HEK293 (cell line): ENCODE results near the gene P2RX1.
A peak's percentile ranks its signal among the peaks of the same experiment; 100 is the strongest.

Experiments
- CTCF ChIP-seq: fragments of 450-650 bp; formaldehyde crosslinking; IDR thresholded peaks from 2 replicates; pipeline ENCODE4 v1.5.1; 2016; ENCODE audit warnings: missing biosample characterization, missing genetic modification characterization
- PBX3 ChIP-seq: sonication (generic); formaldehyde crosslinking; IDR thresholded peaks from 2 replicates; pipeline ENCODE4 v1.8.1; 2022; ENCODE audit warnings: mild to moderate bottlenecking, moderate library complexity, missing genetic modification reagents
- REST ChIP-seq: fragments of 450-650 bp; formaldehyde crosslinking; IDR thresholded peaks from 2 replicates; pipeline ENCODE4 v1.5.1; 2016; ENCODE audit warnings: missing biosample characterization, missing genetic modification characterization
- SCRT1 ChIP-seq: fragments of 450-650 bp; formaldehyde crosslinking; IDR thresholded peaks from 2 replicates; pipeline ENCODE4 v1.5.1; 2016; ENCODE audit warnings: missing biosample characterization, missing genetic modification characterization, borderline replicate concordance
- YY2 ChIP-seq: fragments of 450-650 bp; formaldehyde crosslinking; IDR thresholded peaks from 2 replicates; pipeline ENCODE4 v1.5.1; 2016; ENCODE audit warnings: missing biosample characterization, missing genetic modification characterization
- ZBTB10 ChIP-seq: fragments of 450-650 bp; formaldehyde crosslinking; IDR thresholded peaks from 2 replicates; pipeline ENCODE4 v1.5.1; 2016; ENCODE audit warnings: missing biosample characterization, missing genetic modification characterization
- ZBTB6 ChIP-seq: fragments of 450-650 bp; formaldehyde crosslinking; IDR thresholded peaks from 2 replicates; pipeline ENCODE4 v1.5.1; 2017; ENCODE audit warnings: missing biosample characterization, missing genetic modification characterization
- ZNF10 ChIP-seq: fragments of 450-650 bp; formaldehyde crosslinking; IDR thresholded peaks from 2 replicates; pipeline ENCODE4 v1.5.1; 2017; ENCODE audit warnings: missing biosample characterization, missing genetic modification characterization
- ZNF138 ChIP-seq: fragments of 450-650 bp; formaldehyde crosslinking; IDR thresholded peaks from 2 replicates; pipeline ENCODE4 v1.5.1; 2016; ENCODE audit warnings: missing biosample characterization, missing genetic modification characterization, borderline replicate concordance
- ZNF214 ChIP-seq: fragments of 450-650 bp; formaldehyde crosslinking; IDR thresholded peaks from 2 replicates; pipeline ENCODE4 v1.5.1; 2017; ENCODE audit warnings: missing biosample characterization, mild to moderate bottlenecking, missing genetic modification characterization, borderline replicate concordance
- ZNF423 ChIP-seq: fragments of 450-650 bp; formaldehyde crosslinking; IDR thresholded peaks from 2 replicates; pipeline ENCODE4 v1.5.1; 2016; ENCODE audit warnings: missing biosample characterization, missing genetic modification characterization
- ZNF488 ChIP-seq: fragments of 450-650 bp; formaldehyde crosslinking; IDR thresholded peaks from 2 replicates; pipeline ENCODE4 v1.5.1; 2016; ENCODE audit warnings: missing biosample characterization, missing genetic modification characterization
- ZNF704 ChIP-seq: fragments of 450-650 bp; formaldehyde crosslinking; IDR thresholded peaks from 2 replicates; pipeline ENCODE4 v1.5.1; 2016; ENCODE audit warnings: missing biosample characterization, missing genetic modification characterization
- ZSCAN23 ChIP-seq: fragments of 450-650 bp; formaldehyde crosslinking; IDR thresholded peaks from 2 replicates; pipeline ENCODE4 v1.5.1; 2016; ENCODE audit warnings: missing biosample characterization, missing genetic modification characterization

- no peak for TF ChIP-seq ZNF214 (tag by site-specific recombination)
- no peak; the same call in 1 of the 2 replicates for TF ChIP-seq PBX3 (CRISPR knock-in tag)
- no peak for TF ChIP-seq ZNF704 (tag by site-specific recombination)
- no peak for TF ChIP-seq CTCF
- TF ChIP-seq ZSCAN23 = no peak
- TF ChIP-seq REST (tag by site-specific recombination) = no peak
- 0 out of 2 replicates have a peak, but pooled peaks have one; percentile 23 for TF ChIP-seq ZNF423 (tag by site-specific recombination)
- TF ChIP-seq ZNF138 (tag by site-specific recombination) = no peak
- TF ChIP-seq ZBTB10 (tag by site-specific recombination) = no peak
- no peak for TF ChIP-seq YY2 (tag by site-specific recombination)
- TF ChIP-seq ZNF488 (tag by site-specific recombination) = no peak
- TF ChIP-seq ZBTB6 (tag by site-specific recombination) = no peak
- no peak for TF ChIP-seq SCRT1 (tag by site-specific recombination)
- no peak for TF ChIP-seq ZNF10
Observed at GRCh38 chr17:3944485-3945388, 28.5 kb upstream of the P2RX1 start.
